ENCODE measurements around the gene ABI3BP.

DNA sequence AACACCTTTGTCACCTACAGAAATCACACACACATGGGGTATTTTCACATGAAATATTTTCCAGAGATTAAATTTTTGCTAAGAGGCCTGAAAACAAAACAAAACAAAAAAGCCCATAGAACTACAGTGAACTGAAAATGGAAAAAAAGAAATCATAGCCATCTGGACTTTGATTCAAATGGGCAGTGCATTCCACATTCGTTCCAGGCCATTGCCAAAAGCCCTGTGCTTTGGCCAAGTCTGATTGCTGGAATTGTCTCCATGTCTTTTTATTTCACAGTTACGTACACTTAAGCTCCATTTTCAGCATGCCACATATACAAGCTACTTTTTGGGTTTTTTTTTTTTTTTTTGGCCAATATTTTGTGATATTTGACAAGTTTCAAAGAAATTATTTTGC is 236.8 kb downstream of the ABI3BP start:
- TF ChIP-seq, protein P1, sequence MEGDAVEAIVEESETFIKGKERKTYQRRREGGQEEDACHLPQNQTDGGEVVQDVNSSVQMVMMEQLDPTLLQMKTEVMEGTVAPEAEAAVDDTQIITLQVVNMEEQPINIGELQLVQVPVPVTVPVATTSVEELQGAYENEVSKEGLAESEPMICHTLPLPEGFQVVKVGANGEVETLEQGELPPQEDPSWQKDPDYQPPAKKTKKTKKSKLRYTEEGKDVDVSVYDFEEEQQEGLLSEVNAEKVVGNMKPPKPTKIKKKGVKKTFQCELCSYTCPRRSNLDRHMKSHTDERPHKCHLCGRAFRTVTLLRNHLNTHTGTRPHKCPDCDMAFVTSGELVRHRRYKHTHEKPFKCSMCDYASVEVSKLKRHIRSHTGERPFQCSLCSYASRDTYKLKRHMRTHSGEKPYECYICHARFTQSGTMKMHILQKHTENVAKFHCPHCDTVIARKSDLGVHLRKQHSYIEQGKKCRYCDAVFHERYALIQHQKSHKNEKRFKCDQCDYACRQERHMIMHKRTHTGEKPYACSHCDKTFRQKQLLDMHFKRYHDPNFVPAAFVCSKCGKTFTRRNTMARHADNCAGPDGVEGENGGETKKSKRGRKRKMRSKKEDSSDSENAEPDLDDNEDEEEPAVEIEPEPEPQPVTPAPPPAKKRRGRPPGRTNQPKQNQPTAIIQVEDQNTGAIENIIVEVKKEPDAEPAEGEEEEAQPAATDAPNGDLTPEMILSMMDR (IDR thresholded peaks at IDR 0.05) = no peak
- TF ChIP-seq POLR2A (IDR thresholded peaks at IDR 0.05) = no peak
